ENCODE data around the gene ATF5. TPM values are rescaled to one million over a fixed set of nuclear protein-coding genes. Genes with fewer than 3 reads are reported as not detected.
A peak's percentile ranks its signal among the peaks of the same experiment; 100 is the strongest.

ATF5 gene
- total and polyA plus RNA-seq, 10 of the 15 experiments (the other 5 are each of a cell fraction or from before 2014, with no cell fraction given), result 9.1 to 133 (median 24.0) TPM

DNA sequence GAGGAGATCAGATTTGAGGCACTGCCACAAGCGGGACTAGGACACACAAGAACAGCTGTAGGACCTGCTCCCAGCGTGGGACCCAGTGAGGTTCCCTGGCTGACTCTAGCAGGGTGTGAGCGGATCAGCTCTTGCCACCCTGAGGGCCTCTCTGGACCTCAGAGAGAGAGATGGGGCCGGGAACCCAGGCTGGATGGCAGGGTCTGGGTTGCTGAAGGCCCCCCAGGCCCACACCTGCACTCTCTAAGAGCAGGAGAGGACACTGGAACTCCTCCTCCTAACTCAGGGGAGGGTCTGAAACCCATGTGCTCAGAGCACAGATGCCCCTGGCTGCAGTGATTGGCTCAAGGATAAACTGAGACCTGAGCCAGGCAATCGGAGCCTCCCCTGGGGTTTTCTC is 18.8 kb upstream of the ATF5 start (continued):
- TF ChIP-seq RELB (IDR thresholded peaks at IDR 0.05; ENCODE audit: low read depth) (no peak), BCL3 (IDR thresholded peaks at IDR 0.05; ENCODE audit: borderline replicate concordance, insufficient read depth, low read depth, low read length, poor library complexity, severe bottlenecking) (no peak), PKNOX1 (IDR thresholded peaks at IDR 0.05) (no peak), RAD51 (IDR thresholded peaks at IDR 0.05) (no peak)

GRCh38 chr19:49911381-49912145 is 17.4 kb upstream of the ATF5 start:
- FAIRE-seq, result peak; percentile 92
- Histone ChIP-seq H3K27me3 (replicated peaks in 1 of 2; ENCODE audit: control insufficient read depth in 2 of 2, insufficient read depth in 2 of 2, low read length in 1 of 2) (no peaks in the 10 kb centered on the region), H3K27ac (ENCODE audit: control insufficient read depth, insufficient read depth) (peak overlapping the region; percentile 76), H3K9me3 (replicated peaks; ENCODE audit: control insufficient read depth, insufficient read depth, low read length) (no peaks in the 10 kb centered on the region; the same call in 2 of the 3 replicates), H3K4me3 (peak overlapping the region; percentile 49; the same call in 1 of the 2 replicates), H3K36me3 (ENCODE audit: control insufficient read depth in 2 of 2, insufficient read depth in 2 of 2, low read length in 1 of 2) (peaks cover 36 to 40% of the 10 kb centered on the region in 2 experiments), H3K79me2 (ENCODE audit: control insufficient read depth, insufficient read depth, low read length) (peaks cover 65% of the 10 kb centered on the region), H3K4me2 (ENCODE audit: control insufficient read depth, insufficient read depth) (peak overlapping the region; percentile 66), H3K9ac (ENCODE audit: control insufficient read depth, insufficient read depth, low read length) (peak overlapping the region; percentile 44), H4K20me1 (ENCODE audit: control insufficient read depth, insufficient read depth) (peaks cover 3% of the 10 kb centered on the region; the same call in 1 of the 2 replicates), H3K4me1 (ENCODE audit: control insufficient read depth, insufficient read depth, low read length) (peaks cover 61% of the 10 kb centered on the region), H2AFZ (ENCODE audit: control insufficient read depth, low read depth, low read length) (no peak overlapping the region; the same call in 1 of the 2 replicates)
- ChIA-PET CTCF (interaction anchor here (0.6 to 9.0 kb wide), 10 partner anchors 9 to 152 kb away, joined by 3 to 71 read pairs (median 4); partner anchors contain the start of genes ATF5, IL4I1 and NUP62), SMC1A (ENCODE audit: uncharacterized antibody, unreplicated experiment) (interaction anchor here (0.7 to 8.8 kb wide), 13 partner anchors 9 to 433 kb away, joined by 3 to 110 read pairs (median 4); partner anchors contain the start of genes AKT1S1, ATF5, IL4I1 and NUP62), RAD21 (ENCODE audit: unreplicated experiment) (interaction anchor here (0.6 to 4.9 kb wide), 17 partner anchors 11 to 1590 kb away, joined by 3 to 40 read pairs (median 5); partner anchors contain the start of genes AKT1S1, ATF5, IL4I1 and NUP62), POLR2A (interaction anchor here (0.6 to 6.6 kb wide), 21 partner anchors 8 to 891 kb away, joined by 3 to 116 read pairs (median 4); partner anchors contain the start of genes AKT1S1, ATF5, IL4I1 and NUP62)
- 9% methylated on average over 9 of the region's 9 CpGs for WGBS (ENCODE audit: insufficient coverage, insufficient replicate concordance, low lambda C conversion rate, missing lambda C conversion rate)
- peak; percentile 86 for ATAC-seq
- in situ Hi-C loops (cut with MboI), result no loop called here
- DNase-seq (ENCODE audit: low read depth, low spot score), result peak; percentile 83
- TSS peak; percentile 96 for BruUV-seq (replicated peaks)
- intact Hi-C loops (cut with micrococcal nuclease; ENCODE audit: unreplicated experiment), result loop anchor here (1.0 kb wide), 1 partner anchor 14 kb away; no protein-coding TSS in a partner anchor
- TF ChIP-seq SP1 (IDR thresholded peaks at IDR 0.05; ENCODE audit: low read depth, low read length) (peak; percentile 56), SUPT20H (IDR thresholded peaks at IDR 0.05; ENCODE audit: borderline replicate concordance, control insufficient read depth, low read depth, low read length) (no peak), CBX3 (IDR thresholded peaks at IDR 0.05; ENCODE audit: borderline replicate concordance, low read depth) (no peak), IRF4 (IDR thresholded peaks at IDR 0.05; ENCODE audit: low read depth, low read length) (0 out of 2 replicates have a peak, but pooled peaks have one; percentile 20), ESRRA (IDR thresholded peaks at IDR 0.05; ENCODE audit: low read length) (no peak), NR2C2 (IDR thresholded peaks at IDR 0.05; ENCODE audit: borderline replicate concordance, control insufficient read depth, insufficient read length, low read depth) (no peak), ZBTB33 (IDR thresholded peaks at IDR 0.05) (no peak), BRCA1 (IDR thresholded peaks at IDR 0.05; ENCODE audit: low read depth, low read length) (no peak), MTA2 (IDR thresholded peaks at IDR 0.05; ENCODE audit: low read depth) (peak; percentile 50; the same call in 1 of the 2 replicates)
